Skeletal muscle cell (primary cell): Measurements from ENCODE around the gene GRIK5.
"Not testable (repeated sequence)": the region's sequence is repeated elsewhere in the genome, so short reads cannot be mapped to it uniquely, and the experiment has no call there.

Experiments
- DNase-seq: peaks from one replicate; pipeline ENCODE4 v3.0.0-alpha.2; 2010; ENCODE audit warnings: low read depth
- H3K4me3 ChIP-seq: 2 replicates; pipeline ENCODE4 v1.5.1; 2011; ENCODE audit warnings: low read depth, mild to moderate bottlenecking, control low read depth, low read length, moderate library complexity

The GRIK5 gene

DNA sequence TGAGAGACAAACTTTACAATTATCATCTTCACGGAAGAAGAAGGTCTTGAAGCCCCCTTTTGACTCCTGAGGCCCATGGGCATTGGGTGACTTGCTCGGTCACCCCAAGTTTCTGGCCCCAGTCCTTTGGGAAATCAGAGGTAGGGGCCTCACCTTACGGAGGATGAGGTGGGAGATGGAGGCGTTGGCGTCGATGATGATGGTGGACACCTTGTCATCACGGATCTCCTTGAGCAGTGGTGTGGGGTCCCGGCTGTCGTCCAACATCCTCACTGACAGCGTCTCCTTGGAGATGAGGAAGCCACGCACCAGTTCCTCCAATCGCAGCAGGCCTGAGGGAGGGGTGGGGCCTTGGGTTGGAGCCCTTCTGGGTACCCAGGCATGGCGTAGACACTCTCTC lies 10.8 kb downstream of the GRIK5 start:
- H3K4me3 ChIP-seq = no peak overlapping the region
- DNase-seq = no peak

- DNase-seq = no peak
- H3K4me3 ChIP-seq = no peak overlapping the region
Observed at GRCh38 chr19:42057846-42058245, 12.2 kb downstream of the GRIK5 start.

DNA sequence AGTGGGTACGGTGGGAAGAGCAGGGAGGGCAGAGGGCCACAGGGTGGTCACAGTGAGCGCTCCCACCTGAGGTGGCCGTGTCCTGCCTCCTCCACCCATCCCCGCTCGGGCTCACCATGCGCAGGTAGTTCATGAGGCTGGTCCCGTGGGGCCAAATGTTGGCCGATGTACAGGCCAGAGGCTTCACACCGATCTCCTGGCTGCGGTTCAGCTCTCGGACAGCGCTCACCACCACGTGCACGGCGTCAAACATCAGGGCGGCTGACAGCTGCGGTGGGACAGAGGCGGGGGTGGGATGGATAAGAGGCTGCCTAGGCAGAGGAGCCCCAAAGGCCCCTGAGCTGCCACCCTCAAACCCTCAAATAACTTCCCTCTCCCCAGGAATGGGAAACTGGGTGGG lies 15.8 kb downstream of the GRIK5 start:
- DNase-seq = no peak
- no peak overlapping the region for H3K4me3 ChIP-seq

- no peak for DNase-seq
Observed at GRCh38 chr19:42053037-42053935, 16.7 kb downstream of the GRIK5 start.

DNA sequence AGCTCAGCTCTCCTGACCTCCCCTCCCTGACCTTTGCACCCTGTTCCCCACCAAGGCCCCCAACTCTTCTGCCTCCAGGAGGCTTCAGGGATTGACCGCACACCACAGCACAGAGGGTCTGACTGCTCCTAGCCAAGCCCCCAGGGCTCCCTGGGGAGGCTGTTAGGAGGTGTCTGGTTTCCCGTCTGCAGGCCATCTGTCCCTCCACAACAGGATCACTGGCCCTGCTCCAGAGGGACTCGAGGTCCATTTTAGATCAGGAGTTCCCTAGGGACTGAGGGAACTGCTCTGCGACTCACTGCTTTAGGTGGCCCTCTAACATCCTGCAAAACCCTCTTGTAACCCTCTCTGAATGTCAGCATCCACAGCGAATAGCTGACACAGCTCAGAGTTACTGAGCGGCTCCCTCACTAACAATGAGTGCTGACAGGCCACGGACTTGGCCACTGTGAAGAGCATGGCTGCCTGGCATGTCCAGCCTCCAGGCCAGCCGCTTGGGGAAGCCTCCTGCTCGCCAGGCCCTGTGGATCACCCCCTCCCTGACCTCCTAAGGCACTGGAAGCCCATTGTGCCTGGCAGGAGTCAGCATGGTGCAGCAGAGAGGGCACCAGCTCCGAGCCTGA lies 17.7 kb downstream of the GRIK5 start:
- H3K4me3 ChIP-seq = no peak overlapping the region

More at GRCh38 chr19:42053037-42053935, 16.7 kb downstream of the GRIK5 start:
- H3K4me3 ChIP-seq = no peak overlapping the region

DNA sequence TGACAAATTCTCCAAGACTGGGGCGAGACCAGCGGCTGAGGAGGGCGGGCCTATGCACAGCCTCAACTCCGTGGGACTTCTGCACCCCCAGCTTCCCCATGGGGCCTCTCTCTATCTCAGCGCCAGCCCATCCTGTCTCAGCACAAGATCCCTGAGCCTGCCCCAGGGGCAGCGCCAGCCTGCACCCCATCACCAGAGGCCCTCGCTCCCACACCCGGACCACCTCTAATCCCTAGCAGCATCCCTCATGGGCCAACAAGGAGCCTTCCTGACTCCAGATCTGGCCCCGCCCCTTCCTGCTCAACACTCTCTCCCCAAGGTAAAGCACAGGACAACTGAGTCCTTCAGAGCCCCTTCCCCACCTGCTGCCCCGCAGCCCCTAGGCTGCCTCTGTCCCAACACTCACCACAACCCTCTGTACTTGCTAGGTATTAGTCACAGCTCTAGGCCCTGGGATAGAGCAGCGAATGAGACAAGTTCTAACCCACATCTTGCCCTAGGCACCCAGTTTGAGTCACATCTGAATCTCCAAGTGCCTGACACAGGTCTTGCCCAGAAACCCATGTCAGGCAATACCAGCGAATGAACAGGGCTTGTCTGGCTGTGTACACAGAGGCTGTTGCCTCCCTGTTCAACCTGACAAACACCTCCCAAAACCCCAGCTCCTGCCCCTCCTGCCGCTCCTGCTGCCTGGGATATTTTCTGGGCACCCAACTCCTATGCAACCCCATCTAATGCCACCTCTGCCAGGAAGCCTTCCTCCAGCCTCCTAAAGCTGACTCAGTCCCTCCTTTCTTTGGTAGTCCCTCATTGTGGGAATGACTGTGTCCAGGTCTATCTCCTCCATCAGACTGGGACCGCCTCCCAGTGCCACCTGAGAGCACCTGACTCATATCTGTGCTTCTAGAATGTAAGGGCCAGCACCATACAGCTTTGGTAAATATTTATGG lies 18.6 kb downstream of the GRIK5 start:
- DNase-seq = no peak

More for the DNA sequence above, 17.7 kb downstream of the GRIK5 start:
- no peak for DNase-seq

DNA sequence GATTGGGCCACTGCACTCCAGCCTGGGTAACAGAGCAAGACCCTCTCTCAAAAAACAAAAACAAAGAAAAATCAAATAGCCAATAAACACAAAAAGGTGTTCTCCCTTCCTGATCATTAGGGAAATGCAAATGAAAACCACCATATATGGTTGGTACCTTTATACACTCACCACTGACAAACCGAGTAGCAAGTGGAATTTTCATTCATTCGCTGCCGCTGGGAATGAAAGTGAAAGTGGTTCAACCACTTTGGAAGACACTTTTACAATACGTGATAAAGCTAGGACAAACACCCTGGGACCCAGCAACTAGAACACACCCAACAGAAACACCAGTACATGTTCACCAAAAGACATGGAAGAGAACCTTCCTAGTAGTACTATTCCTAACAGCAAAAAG lies 21.0 kb downstream of the GRIK5 start:
- no peak for DNase-seq
- no peak overlapping the region for H3K4me3 ChIP-seq

More for the DNA sequence above, 18.6 kb downstream of the GRIK5 start:
- H3K4me3 ChIP-seq = no peak overlapping the region

GRCh38 chr19:42045575-42045974 lies 24.4 kb downstream of the GRIK5 start:
- no peak overlapping the region for H3K4me3 ChIP-seq
- no peak for DNase-seq

GRCh38 chr19:42042455-42043170 lies 27.4 kb downstream of the GRIK5 start:
- no peak overlapping the region for H3K4me3 ChIP-seq
- no peak for DNase-seq

DNA sequence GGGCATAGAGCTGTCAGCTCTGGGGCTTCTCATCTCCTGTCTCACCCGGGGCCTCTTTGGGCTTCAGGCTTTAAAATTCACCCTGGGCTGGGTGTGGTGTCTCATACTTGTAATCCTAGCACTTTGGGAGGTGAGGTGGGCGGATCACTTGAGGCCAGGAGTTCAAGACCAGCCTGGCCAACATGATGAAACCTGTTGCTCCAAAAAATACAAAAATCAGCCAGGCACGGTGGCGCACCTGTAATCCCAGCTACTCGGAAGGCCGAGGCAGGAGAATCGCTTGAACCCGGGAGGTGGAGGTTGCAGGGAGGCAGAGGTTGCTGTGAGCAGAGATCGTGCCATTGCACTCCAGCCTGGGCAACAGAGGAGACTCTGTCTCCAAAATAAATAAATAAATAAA lies 29.5 kb downstream of the GRIK5 start:
- DNase-seq, H3K4me3 ChIP-seq: not testable (repeated sequence)

DNA sequence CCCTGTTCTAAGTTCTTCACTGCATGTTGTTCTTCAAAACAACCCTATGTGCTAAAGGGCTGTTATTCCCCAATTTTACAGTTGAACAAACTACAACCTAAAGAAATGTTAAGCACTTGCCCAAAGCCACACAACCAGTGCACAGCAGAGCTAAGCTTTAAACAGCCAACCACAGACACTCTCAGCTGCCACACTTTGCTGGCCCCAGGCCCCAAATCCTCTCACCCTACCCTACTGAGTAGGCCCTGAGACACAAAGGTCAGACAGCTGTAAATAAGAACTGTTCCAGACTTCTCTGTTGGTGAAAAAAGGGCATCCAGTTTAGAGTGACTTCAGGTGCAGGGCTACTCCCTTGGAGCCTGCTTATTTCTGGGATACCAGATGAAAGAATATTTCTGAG lies 30.0 kb downstream of the GRIK5 start:
- DNase-seq = no peak
- no peak overlapping the region for H3K4me3 ChIP-seq

GRCh38 chr19:42038666-42039065 lies 31.3 kb downstream of the GRIK5 start:
- H3K4me3 ChIP-seq = no peak overlapping the region
- DNase-seq = no peak

- DNase-seq = no peak
- H3K4me3 ChIP-seq = no peak overlapping the region
Observed at GRCh38 chr19:42037649-42038048, 32.4 kb downstream of the GRIK5 start.

GRCh38 chr19:42034640-42035391 lies 35.2 kb downstream of the GRIK5 start:
- peak; percentile 24 for DNase-seq
- not testable (repeated sequence) for H3K4me3 ChIP-seq

GRCh38 chr19:42033413-42033812 lies 36.6 kb downstream of the GRIK5 start:
- no peak overlapping the region for H3K4me3 ChIP-seq
- DNase-seq = no peak

- no peak overlapping the region for H3K4me3 ChIP-seq
- no peak for DNase-seq
Observed at GRCh38 chr19:42032431-42032830, 37.6 kb downstream of the GRIK5 start.

- DNase-seq = no peak
- H3K4me3 ChIP-seq = no peak overlapping the region
Observed at GRCh38 chr19:42030645-42031440, 39.2 kb downstream of the GRIK5 start.
